ENCODE data around the gene FKBP2. TPM values are rescaled to one million over a fixed set of nuclear protein-coding genes. Genes with fewer than 3 reads are reported as not detected.

FKBP2 gene
- total and polyA plus RNA-seq, 2 of the 13 experiments (the other 11 are each of a cell fraction or from before 2014, with no cell fraction given), result 30.1 to 53.3 TPM

DNA sequence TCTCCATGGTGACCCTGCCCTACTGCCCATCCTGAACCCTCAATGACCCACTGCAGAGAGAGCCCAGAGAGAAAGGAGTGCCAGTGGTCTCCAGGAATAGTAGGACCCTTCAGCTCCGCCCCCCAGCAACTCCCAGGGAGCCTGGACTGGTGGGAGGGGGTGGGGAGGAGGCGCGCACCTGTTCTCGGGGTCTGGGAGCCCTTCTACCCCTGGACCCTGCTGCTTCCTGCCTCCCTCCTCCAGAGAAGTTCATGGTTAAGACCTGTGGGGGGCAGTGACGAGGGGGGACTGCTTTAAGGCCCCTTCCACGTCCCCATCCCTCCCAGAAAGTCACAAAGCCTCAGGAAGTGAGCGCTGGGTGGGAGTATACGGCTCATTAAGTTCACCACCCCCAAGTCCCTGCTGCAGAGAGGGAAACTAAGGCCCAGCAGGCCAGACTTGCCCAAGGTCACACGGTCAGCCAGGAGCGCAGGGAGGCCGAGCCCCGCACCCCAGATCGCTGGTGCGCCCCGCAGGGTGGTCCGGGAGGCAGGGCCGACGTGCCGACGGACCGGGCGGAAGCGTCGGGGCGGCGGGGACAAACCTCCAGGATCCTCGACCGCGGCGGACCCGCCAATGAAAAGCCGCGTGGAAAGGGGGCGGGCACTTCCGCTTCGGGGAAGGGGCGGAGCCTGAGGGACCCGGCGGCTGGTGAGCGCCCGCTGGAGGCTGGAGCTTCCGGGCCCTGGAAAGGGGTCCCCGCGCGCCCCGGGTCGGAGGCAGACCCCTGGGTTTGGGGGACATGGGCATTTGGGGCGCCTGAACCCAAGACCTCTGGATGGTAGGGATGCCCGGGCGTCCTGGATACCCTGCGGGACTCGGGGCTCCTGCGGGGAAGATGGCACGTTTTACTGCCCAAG, 15.0 kb upstream of the FKBP2 start, which contains the start of the genes NUDT22 and TRPT1 (continued):
- TF ChIP-seq ZNF260 (CRISPR knock-in tag; IDR thresholded peaks at IDR 0.05; ENCODE audit: borderline replicate concordance, low read depth), result no peak
- TF ChIP-seq, protein P1, sequence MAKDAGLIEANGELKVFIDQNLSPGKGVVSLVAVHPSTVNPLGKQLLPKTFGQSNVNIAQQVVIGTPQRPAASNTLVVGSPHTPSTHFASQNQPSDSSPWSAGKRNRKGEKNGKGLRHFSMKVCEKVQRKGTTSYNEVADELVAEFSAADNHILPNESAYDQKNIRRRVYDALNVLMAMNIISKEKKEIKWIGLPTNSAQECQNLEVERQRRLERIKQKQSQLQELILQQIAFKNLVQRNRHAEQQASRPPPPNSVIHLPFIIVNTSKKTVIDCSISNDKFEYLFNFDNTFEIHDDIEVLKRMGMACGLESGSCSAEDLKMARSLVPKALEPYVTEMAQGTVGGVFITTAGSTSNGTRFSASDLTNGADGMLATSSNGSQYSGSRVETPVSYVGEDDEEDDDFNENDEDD (CRISPR knock-in tag; IDR thresholded peaks at IDR 0.05; ENCODE audit: borderline replicate concordance), result peak; percentile 67; the same call in 1 of the 2 replicates
- TF ChIP-seq ZNF24 (IDR thresholded peaks at IDR 0.05), result no peak
- TF ChIP-seq ZNF20 (CRISPR knock-in tag; IDR thresholded peaks at IDR 0.05), result no peak
- TF ChIP-seq KDM5B (CRISPR knock-in tag; IDR thresholded peaks at IDR 0.05; ENCODE audit: borderline replicate concordance), result peak; percentile 84; the same call in 1 of the 2 replicates
- no peak for TF ChIP-seq HOXA9 (CRISPR knock-in tag; IDR thresholded peaks at IDR 0.05; ENCODE audit: borderline replicate concordance)
- TF ChIP-seq, protein P2, sequence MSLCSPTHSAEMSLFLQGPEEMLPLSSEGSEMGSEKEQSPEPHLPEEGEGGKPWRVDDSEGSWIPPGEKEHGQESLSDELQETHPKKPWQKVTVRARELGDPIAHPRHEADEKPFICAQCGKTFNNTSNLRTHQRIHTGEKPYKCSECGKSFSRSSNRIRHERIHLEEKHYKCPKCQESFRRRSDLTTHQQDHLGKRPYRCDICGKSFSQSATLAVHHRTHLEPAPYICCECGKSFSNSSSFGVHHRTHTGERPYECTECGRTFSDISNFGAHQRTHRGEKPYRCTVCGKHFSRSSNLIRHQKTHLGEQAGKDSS (CRISPR knock-in tag; IDR thresholded peaks at IDR 0.05; ENCODE audit: borderline replicate concordance, low read depth), result peak; percentile 68; the same call in 1 of the 2 replicates
- 0 out of 2 replicates have a peak, but pooled peaks have one; percentile 16 for TF ChIP-seq CBFB (CRISPR knock-in tag; IDR thresholded peaks at IDR 0.05)
- no peak for TF ChIP-seq SMYD3 (CRISPR knock-in tag; IDR thresholded peaks at IDR 0.05)
- no peak for TF ChIP-seq NFIC (IDR thresholded peaks at IDR 0.05; ENCODE audit: low read length)
- TF ChIP-seq ZNF616 (CRISPR knock-in tag; IDR thresholded peaks at IDR 0.05; ENCODE audit: low read depth), result no peak
- no peak for TF ChIP-seq SMAD9 (CRISPR knock-in tag; IDR thresholded peaks at IDR 0.05)
- TF ChIP-seq, protein P3, sequence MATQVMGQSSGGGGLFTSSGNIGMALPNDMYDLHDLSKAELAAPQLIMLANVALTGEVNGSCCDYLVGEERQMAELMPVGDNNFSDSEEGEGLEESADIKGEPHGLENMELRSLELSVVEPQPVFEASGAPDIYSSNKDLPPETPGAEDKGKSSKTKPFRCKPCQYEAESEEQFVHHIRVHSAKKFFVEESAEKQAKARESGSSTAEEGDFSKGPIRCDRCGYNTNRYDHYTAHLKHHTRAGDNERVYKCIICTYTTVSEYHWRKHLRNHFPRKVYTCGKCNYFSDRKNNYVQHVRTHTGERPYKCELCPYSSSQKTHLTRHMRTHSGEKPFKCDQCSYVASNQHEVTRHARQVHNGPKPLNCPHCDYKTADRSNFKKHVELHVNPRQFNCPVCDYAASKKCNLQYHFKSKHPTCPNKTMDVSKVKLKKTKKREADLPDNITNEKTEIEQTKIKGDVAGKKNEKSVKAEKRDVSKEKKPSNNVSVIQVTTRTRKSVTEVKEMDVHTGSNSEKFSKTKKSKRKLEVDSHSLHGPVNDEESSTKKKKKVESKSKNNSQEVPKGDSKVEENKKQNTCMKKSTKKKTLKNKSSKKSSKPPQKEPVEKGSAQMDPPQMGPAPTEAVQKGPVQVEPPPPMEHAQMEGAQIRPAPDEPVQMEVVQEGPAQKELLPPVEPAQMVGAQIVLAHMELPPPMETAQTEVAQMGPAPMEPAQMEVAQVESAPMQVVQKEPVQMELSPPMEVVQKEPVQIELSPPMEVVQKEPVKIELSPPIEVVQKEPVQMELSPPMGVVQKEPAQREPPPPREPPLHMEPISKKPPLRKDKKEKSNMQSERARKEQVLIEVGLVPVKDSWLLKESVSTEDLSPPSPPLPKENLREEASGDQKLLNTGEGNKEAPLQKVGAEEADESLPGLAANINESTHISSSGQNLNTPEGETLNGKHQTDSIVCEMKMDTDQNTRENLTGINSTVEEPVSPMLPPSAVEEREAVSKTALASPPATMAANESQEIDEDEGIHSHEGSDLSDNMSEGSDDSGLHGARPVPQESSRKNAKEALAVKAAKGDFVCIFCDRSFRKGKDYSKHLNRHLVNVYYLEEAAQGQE (IDR thresholded peaks at IDR 0.05; ENCODE audit: borderline replicate concordance in 1 of 2, low read depth in 1 of 2, low read length in 2 of 2), result no peak
- TF ChIP-seq, protein P4, sequence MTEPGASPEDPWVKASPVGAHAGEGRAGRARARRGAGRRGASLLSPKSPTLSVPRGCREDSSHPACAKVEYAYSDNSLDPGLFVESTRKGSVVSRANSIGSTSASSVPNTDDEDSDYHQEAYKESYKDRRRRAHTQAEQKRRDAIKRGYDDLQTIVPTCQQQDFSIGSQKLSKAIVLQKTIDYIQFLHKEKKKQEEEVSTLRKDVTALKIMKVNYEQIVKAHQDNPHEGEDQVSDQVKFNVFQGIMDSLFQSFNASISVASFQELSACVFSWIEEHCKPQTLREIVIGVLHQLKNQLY (CRISPR knock-in tag; IDR thresholded peaks at IDR 0.05), result no peak
- TF ChIP-seq ZNF670 (CRISPR knock-in tag; IDR thresholded peaks at IDR 0.05; ENCODE audit: borderline replicate concordance), result no peak
- TF ChIP-seq REL (CRISPR knock-in tag; conservative IDR thresholded peaks at IDR 0.05), result no peak
- TF ChIP-seq, protein P5, sequence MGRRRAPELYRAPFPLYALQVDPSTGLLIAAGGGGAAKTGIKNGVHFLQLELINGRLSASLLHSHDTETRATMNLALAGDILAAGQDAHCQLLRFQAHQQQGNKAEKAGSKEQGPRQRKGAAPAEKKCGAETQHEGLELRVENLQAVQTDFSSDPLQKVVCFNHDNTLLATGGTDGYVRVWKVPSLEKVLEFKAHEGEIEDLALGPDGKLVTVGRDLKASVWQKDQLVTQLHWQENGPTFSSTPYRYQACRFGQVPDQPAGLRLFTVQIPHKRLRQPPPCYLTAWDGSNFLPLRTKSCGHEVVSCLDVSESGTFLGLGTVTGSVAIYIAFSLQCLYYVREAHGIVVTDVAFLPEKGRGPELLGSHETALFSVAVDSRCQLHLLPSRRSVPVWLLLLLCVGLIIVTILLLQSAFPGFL (CRISPR knock-in tag; IDR thresholded peaks at IDR 0.05), result no peak
- TF ChIP-seq, protein P6, sequence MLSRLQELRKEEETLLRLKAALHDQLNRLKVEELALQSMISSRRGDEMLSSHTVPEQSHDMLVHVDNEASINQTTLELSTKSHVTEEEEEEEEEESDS (CRISPR knock-in tag; IDR thresholded peaks at IDR 0.05; ENCODE audit: borderline replicate concordance), result no peak
- no peak for TF ChIP-seq ZNF883 (CRISPR knock-in tag; IDR thresholded peaks at IDR 0.05; ENCODE audit: not compliant biosample characterization)
- TF ChIP-seq U2AF2 (IDR thresholded peaks at IDR 0.05; ENCODE audit: low read depth, low read length), result no peak
- peak; percentile 18; the same call in 1 of the 2 replicates for TF ChIP-seq ZNF773 (CRISPR knock-in tag; IDR thresholded peaks at IDR 0.05; ENCODE audit: borderline replicate concordance)

Data from HepG2 (cell line).